NCI-H1092 (cell line): ENCODE results near the gene CCDC40.

ENCODE experiments used
- DNase-seq: peaks from one replicate; lab custom pipeline; 2025; lab: John Stamatoyannopoulos, UW

Gene CCDC40

GRCh38 chr17:80000136-80000535 lies 36.3 kb upstream of the CCDC40 start:
- DNase-seq, result no peak

GRCh38 chr17:80000981-80001775 lies 35.3 kb upstream of the CCDC40 start:
- no peak for DNase-seq

- no peak for DNase-seq
Observed at GRCh38 chr17:80002070-80002641, 34.3 kb upstream of the CCDC40 start.

GRCh38 chr17:80002690-80003490 lies 33.6 kb upstream of the CCDC40 start:
- DNase-seq, result no peak

- no peak for DNase-seq
Observed at GRCh38 chr17:80003969-80004368, 32.5 kb upstream of the CCDC40 start.

- DNase-seq, result no peak
Observed at GRCh38 chr17:80005360-80006338, 30.8 kb upstream of the CCDC40 start.

GRCh38 chr17:80006339-80006720 lies 30.1 kb upstream of the CCDC40 start:
- DNase-seq, result no peak

- DNase-seq, result no peak
Observed at GRCh38 chr17:80006811-80007752, 29.4 kb upstream of the CCDC40 start.

- no peak for DNase-seq
Observed at GRCh38 chr17:80007939-80008338, 28.5 kb upstream of the CCDC40 start.

GRCh38 chr17:80008383-80008840 lies 28.0 kb upstream of the CCDC40 start:
- peak; percentile 88 for DNase-seq

- DNase-seq, result no peak
Observed at GRCh38 chr17:80008848-80009247, 27.6 kb upstream of the CCDC40 start.

- DNase-seq, result no peak
Observed at GRCh38 chr17:80009391-80010282, 26.8 kb upstream of the CCDC40 start.

- DNase-seq, result no peak
Observed at GRCh38 chr17:80010283-80010858, 26.1 kb upstream of the CCDC40 start.

GRCh38 chr17:80011989-80012555 lies 24.4 kb upstream of the CCDC40 start:
- DNase-seq, result no peak

- DNase-seq, result no peak
Observed at GRCh38 chr17:80012765-80013741, 23.4 kb upstream of the CCDC40 start.

- no peak for DNase-seq
Observed at GRCh38 chr17:80017226-80018010, 19.0 kb upstream of the CCDC40 start.
